HEK293 (cell line): ENCODE results near the gene PDIA3.
"Not testable (repeated sequence)": the region's sequence is repeated elsewhere in the genome, so short reads cannot be mapped to it uniquely, and the experiment has no call there.

Experiments used
- CTCF ChIA-PET: fragments of 350-600 bp; formaldehyde crosslinking; extraction: SDS; loops from one replicate; lab custom pipeline; 2021; ENCODE audit warnings: antibody characterized with exemption; lab: Yijun Ruan, JAX
- POLR2A ChIA-PET: fragments of 300-600 bp; formaldehyde crosslinking; extraction: SDS; loops from one replicate; lab custom pipeline; 2020; ENCODE audit warnings: antibody characterized with exemption, inconsistent platforms; lab: Yijun Ruan, JAX
- H3K27ac ChIP-seq: fragments of 200-500 bp; sonication (Bioruptor generic); 2 replicates; pipeline ENCODE4 v1.5.1; 2014; ENCODE audit warnings: low read depth, low read length, control low read depth, inconsistent platforms; ENCODE audit errors: extremely low read depth
- H3K36me3 ChIP-seq, 2 experiments: fragments of 200-500 bp in 1 of 2; sonication (Bioruptor generic) in 1 of 2; 1 replicate in 1 of 2; 2 replicates in 1 of 2; pipeline ENCODE4 v1.5.1; 2014 to 2017; ENCODE audit warnings: inconsistent platforms in 2 of 2, low read length in 2 of 2; ENCODE audit not compliant: control insufficient read depth in 2 of 2, insufficient read depth in 1 of 2
- H3K4me1 ChIP-seq: fragments of 200-500 bp; sonication (Bioruptor generic); 2 replicates; pipeline ENCODE4 v1.5.1; 2014; ENCODE audit warnings: mild to moderate bottlenecking, low read length, inconsistent platforms; ENCODE audit not compliant: control insufficient read depth, insufficient read depth
- H3K4me3 ChIP-seq: 2 replicates; pipeline ENCODE4 v1.5.1; 2011; ENCODE audit warnings: low read depth, mild to moderate bottlenecking, control low read depth, low read length, moderate library complexity
- H3K9me3 ChIP-seq: fragments of 200-500 bp; sonication (Bioruptor generic); 2 replicates; pipeline ENCODE4 v1.5.1; 2014; ENCODE audit warnings: low read depth, low read length, inconsistent platforms; ENCODE audit not compliant: control insufficient read depth, insufficient read depth
- EGR2 ChIP-seq: fragments of 450-650 bp; formaldehyde crosslinking; IDR thresholded peaks from 2 replicates; pipeline ENCODE4 v1.5.1; 2016; ENCODE audit warnings: low read depth, missing biosample characterization, missing genetic modification characterization
- GLI2 ChIP-seq: fragments of 450-650 bp; formaldehyde crosslinking; IDR thresholded peaks from 2 replicates; pipeline ENCODE4; 2017; ENCODE audit warnings: missing biosample characterization, missing genetic modification characterization, low read depth, borderline replicate concordance
- PRDM1 ChIP-seq: fragments of 450-650 bp; formaldehyde crosslinking; IDR thresholded peaks from 2 replicates; pipeline ENCODE4; 2016; ENCODE audit warnings: missing biosample characterization, missing genetic modification characterization
- PRDM10 ChIP-seq: fragments of 450-650 bp; formaldehyde crosslinking; IDR thresholded peaks from 2 replicates; pipeline ENCODE4 v1.5.1; 2016; ENCODE audit warnings: missing biosample characterization, missing genetic modification characterization
- ZNF138 ChIP-seq: fragments of 450-650 bp; formaldehyde crosslinking; IDR thresholded peaks from 2 replicates; pipeline ENCODE4 v1.5.1; 2016; ENCODE audit warnings: missing biosample characterization, missing genetic modification characterization, borderline replicate concordance
- ZNF350 ChIP-seq: fragments of 450-650 bp; formaldehyde crosslinking; IDR thresholded peaks from 2 replicates; pipeline ENCODE4 v1.5.0; 2017; ENCODE audit warnings: missing biosample characterization, mild to moderate bottlenecking, missing genetic modification characterization
- ZNF366 ChIP-seq: fragments of 450-650 bp; formaldehyde crosslinking; conservative IDR thresholded peaks from 2 replicates; pipeline ENCODE4 v1.5.1; 2016; ENCODE audit warnings: missing biosample characterization, missing genetic modification characterization
- ZNF692 ChIP-seq: fragments of 450-650 bp; formaldehyde crosslinking; IDR thresholded peaks from 2 replicates; pipeline ENCODE4 v1.5.1; 2016; ENCODE audit warnings: missing biosample characterization, missing genetic modification characterization
- ZSCAN23 ChIP-seq: fragments of 450-650 bp; formaldehyde crosslinking; IDR thresholded peaks from 2 replicates; pipeline ENCODE4 v1.5.1; 2016; ENCODE audit warnings: missing biosample characterization, missing genetic modification characterization

Gene PDIA3

GRCh38 chr15:43702701-43703424, 43.4 kb upstream of the PDIA3 start (continued):
- TF ChIP-seq ZSCAN23 (tag by site-specific recombination), result no peak
- TF ChIP-seq ZNF138 (tag by site-specific recombination), result no peak
- TF ChIP-seq PRDM10 (tag by site-specific recombination), result no peak
- no peak for TF ChIP-seq ZNF692 (tag by site-specific recombination)
- TF ChIP-seq ZNF350 (tag by site-specific recombination), result no peak
- TF ChIP-seq, all 188 proteins: peak for 0

- POLR2A ChIA-PET, H3K4me1 ChIP-seq, H3K27ac ChIP-seq, CTCF ChIA-PET, H3K36me3 ChIP-seq, H3K4me3 ChIP-seq, H3K9me3 ChIP-seq: not testable (repeated sequence)
Measured at GRCh38 chr15:43710431-43711131, 35.7 kb upstream of the PDIA3 start.

- Histone ChIP-seq H3K9me3 (no peaks in the 10 kb centered on the region), H3K27ac (no peak overlapping the region), H3K4me3 (no peak overlapping the region), H3K4me1 (no peaks in the 10 kb centered on the region), H3K36me3 (no peaks in the 10 kb centered on the region)
- TF ChIP-seq EGR2 (tag by site-specific recombination) (no peak), ZNF366 (tag by site-specific recombination) (peak; percentile 71), GLI2 (tag by site-specific recombination) (no peak), PRDM1 (tag by site-specific recombination) (peak; percentile 44; the same call in 1 of the 2 replicates)
- CTCF ChIA-PET, result no interaction called here
- POLR2A ChIA-PET, result no interaction called here
Measured at GRCh38 chr15:43723151-43723550, 23.1 kb upstream of the PDIA3 start.

GRCh38 chr15:43726306-43726705, 19.9 kb upstream of the PDIA3 start:
- POLR2A ChIA-PET, H3K27ac ChIP-seq, H3K9me3 ChIP-seq, CTCF ChIA-PET, H3K36me3 ChIP-seq, H3K4me1 ChIP-seq, H3K4me3 ChIP-seq: not testable (repeated sequence)

- H3K36me3 ChIP-seq, H3K4me1 ChIP-seq, H3K9me3 ChIP-seq, POLR2A ChIA-PET, H3K27ac ChIP-seq, H3K4me3 ChIP-seq: not testable (repeated sequence)
- CTCF ChIA-PET, result interaction anchor here (1.0 kb wide), 1 partner anchor 32 kb away, joined by 3 read pairs; no protein-coding TSS in a partner anchor
Measured at GRCh38 chr15:43728053-43728725, 18.0 kb upstream of the PDIA3 start.
